SK-N-SH (cell line): Measurements from ENCODE around the gene NIPAL4.

ENCODE experiments used
- CTCF ChIP-seq: fragments of 200-600 bp; sonication (generic); IDR thresholded peaks from 2 replicates; pipeline ENCODE4 v1.6.1; 2017; ENCODE audit warnings: antibody characterized with exemption, mild to moderate bottlenecking, moderate library complexity
- EP300 ChIP-seq, 2 experiments: IDR thresholded peaks; 2 replicates each; pipeline versions ENCODE4 v1.4.0 to v1.6.1; 2012; ENCODE audit warnings: borderline replicate concordance in 1 of 2, low read depth in 1 of 2, low read length in 1 of 2
- MAX ChIP-seq: IDR thresholded peaks from 2 replicates; pipeline ENCODE4 v1.4.0; 2012; ENCODE audit warnings: low read depth
- MXI1 ChIP-seq: IDR thresholded peaks from 2 replicates; pipeline ENCODE4 v1.6.1; 2012; ENCODE audit warnings: mild to moderate bottlenecking, low read depth, low read length, improper control_type of control experiment
- REST ChIP-seq: IDR thresholded peaks from 2 replicates; pipeline ENCODE4 v1.6.1; 2012; ENCODE audit warnings: mild to moderate bottlenecking, low read depth, low read length, moderate library complexity
- SIN3A ChIP-seq: IDR thresholded peaks from 2 replicates; pipeline ENCODE4 v1.6.1; 2012; ENCODE audit warnings: low read depth, mild to moderate bottlenecking, low read length, moderate library complexity, borderline replicate concordance
- USF1 ChIP-seq: IDR thresholded peaks from 2 replicates; pipeline ENCODE4 v1.4.0; 2012; ENCODE audit warnings: low read depth, borderline replicate concordance
- YY1 ChIP-seq: IDR thresholded peaks from 2 replicates; pipeline ENCODE4 v1.4.0; 2012; ENCODE audit warnings: low read depth, mild to moderate bottlenecking

- TF ChIP-seq CTCF (no peak), MXI1 (no peak), MAX (no peak), USF1 (no peak), EP300 (IDR thresholded peaks at IDR 0.05; ENCODE audit: borderline replicate concordance in 1 of 2, low read depth in 1 of 2, low read length in 1 of 2) (no peak), SIN3A (no peak), YY1 (no peak), REST (no peak)
Measured at GRCh38 chr5:157457391-157457790, 2.6 kb upstream of the NIPAL4 start.
